GM15510 (cell line): ENCODE data around the gene SLC43A2.

Experiments
- POLR2A ChIP-seq: IDR thresholded peaks from 3 replicates; pipeline ENCODE4 v1.6.1; 2011; ENCODE audit warnings: borderline replicate concordance; ENCODE audit not compliant: insufficient read length; ENCODE audit errors: extremely low read depth

SLC43A2 gene

GRCh38 chr17:1646199-1646875 lies 17.7 kb upstream of the SLC43A2 start:
- TF ChIP-seq POLR2A: no peak

GRCh38 chr17:1645207-1646171 lies 16.9 kb upstream of the SLC43A2 start, which contains the start of gene SCARF1:
Gene SCARF1, minus strand, starts transcription at chr17:1645732. Its CDS starts 35 bp downstream, at chr17:1645697.
- TF ChIP-seq POLR2A: no peak

- TF ChIP-seq POLR2A: peak; percentile 40
These were observed 16.0 kb upstream of the SLC43A2 start for GRCh38 chr17:1644493-1645206.

- TF ChIP-seq POLR2A: no peak
These were observed 15.4 kb upstream of the SLC43A2 start for GRCh38 chr17:1643999-1644492.

- peak; percentile 31 for TF ChIP-seq POLR2A
These were observed 14.8 kb upstream of the SLC43A2 start for GRCh38 chr17:1643293-1643998.

- no peak for TF ChIP-seq POLR2A
These were observed 12.4 kb upstream of the SLC43A2 start for GRCh38 chr17:1641065-1641403.

- TF ChIP-seq POLR2A: no peak
These were observed 11.9 kb upstream of the SLC43A2 start for GRCh38 chr17:1640329-1641064.

- no peak for TF ChIP-seq POLR2A
These were observed 11.0 kb upstream of the SLC43A2 start for GRCh38 chr17:1639549-1640180.

GRCh38 chr17:1638624-1639300 lies 10.1 kb upstream of the SLC43A2 start:
- TF ChIP-seq POLR2A: no peak

- TF ChIP-seq POLR2A: no peak
These were observed 9.5 kb upstream of the SLC43A2 start for GRCh38 chr17:1638171-1638590.

- no peak for TF ChIP-seq POLR2A
These were observed 8.2 kb upstream of the SLC43A2 start for GRCh38 chr17:1636732-1637285.

GRCh38 chr17:1635675-1636465 lies 7.2 kb upstream of the SLC43A2 start:
- TF ChIP-seq POLR2A: no peak
